GM12874 (cell line): Measurements from ENCODE around the gene COL9A3.

Source experiments
- CTCF ChIP-seq: IDR thresholded peaks from 2 replicates; pipeline ENCODE4 v1.5.1; 2011; ENCODE audit warnings: low read depth, mild to moderate bottlenecking, control low read depth, low read length, moderate library complexity; ENCODE audit not compliant: insufficient read depth

The COL9A3 gene

GRCh38 chr20:62816884-62817873, at the start of gene COL9A3:
Gene COL9A3, plus strand, starts transcription at chr20:62817050. Its CDS starts 15 bp downstream, at chr20:62817065.
- TF ChIP-seq CTCF = no peak

- TF ChIP-seq CTCF = no peak
These were observed 48.7 kb upstream of the COL9A3 start for GRCh38 chr20:62768234-62768546.

DNA sequence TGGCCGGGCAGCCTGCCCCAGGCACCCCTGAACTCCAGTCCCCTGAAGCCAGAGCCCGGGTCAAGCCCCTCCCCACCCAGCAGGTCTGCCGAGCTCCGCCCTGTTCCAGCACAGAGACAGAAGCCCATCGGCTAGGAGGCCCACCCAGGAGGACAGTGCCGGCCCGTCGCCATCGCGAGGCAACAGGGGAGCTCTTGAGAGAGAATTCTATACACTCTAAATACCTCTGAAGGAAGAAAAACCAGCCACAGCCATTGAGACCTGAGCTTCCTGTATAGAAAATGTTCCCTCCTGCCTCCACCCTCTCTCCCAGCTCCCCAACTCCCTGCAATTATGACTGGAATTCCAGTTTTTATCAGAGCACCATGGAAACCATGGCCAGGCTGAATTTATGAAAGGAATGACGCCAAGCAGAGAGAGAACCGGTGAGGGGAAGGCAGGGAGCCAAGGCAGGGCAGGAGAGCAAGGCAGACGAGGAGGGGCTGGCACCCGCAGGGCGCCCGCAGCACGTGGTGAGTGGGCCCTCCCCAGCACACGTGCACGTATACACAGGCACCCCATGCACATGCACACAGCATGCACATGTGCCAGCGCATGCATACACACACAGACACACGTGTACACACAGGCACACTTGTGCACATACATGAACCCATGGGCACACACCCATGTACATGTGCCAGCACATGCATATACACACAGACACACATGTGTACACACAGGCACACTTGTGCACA, 48.1 kb upstream of the COL9A3 start:
- TF ChIP-seq CTCF = no peak

GRCh38 chr20:62769346-62770071, 47.3 kb upstream of the COL9A3 start:
- no peak for TF ChIP-seq CTCF

GRCh38 chr20:62770111-62770910, 46.5 kb upstream of the COL9A3 start:
- no peak for TF ChIP-seq CTCF

- no peak for TF ChIP-seq CTCF
These were observed 45.9 kb upstream of the COL9A3 start for GRCh38 chr20:62770916-62771315.
